ENCODE measurements around the gene FAM53A. TPM values are rescaled to one million over a fixed set of nuclear protein-coding genes. Genes with fewer than 3 reads are reported as not detected.
"Not testable (repeated sequence)": the region's sequence is repeated elsewhere in the genome, so short reads cannot be mapped to it uniquely, and the experiment has no call there.

FAM53A gene
- total and polyA plus RNA-seq, 2 of the 13 experiments (the other 11 are each of a cell fraction or from before 2014, with no cell fraction given), result 0.48 to 1.1 TPM

GRCh38 chr4:1703867-1704266 lies 19.8 kb upstream of the FAM53A start (continued):
- TF ChIP-seq MYPOP (CRISPR knock-in tag; IDR thresholded peaks at IDR 0.05), result no peak

- H3K9ac ChIP-seq (ENCODE audit: insufficient read depth, low read depth, low read length); H4K20me1 ChIP-seq (ENCODE audit: insufficient read depth, low read length); POLR2A ChIA-PET; FAIRE-seq; H3K4me3 ChIP-seq (replicated peaks in 1 of 3; ENCODE audit: insufficient read depth in 1 of 3, low read depth in 2 of 3, low read length in 3 of 3); CTCF ChIA-PET (ENCODE audit: low intra/inter-chr PET ratio, low total read pairs); H3K4me2 ChIP-seq (ENCODE audit: low read depth, low read length); ATAC-seq; H3K27ac ChIP-seq (ENCODE audit: extremely low read length, insufficient read depth, low read length); H3K27me3 ChIP-seq (ENCODE audit: control insufficient read depth in 1 of 2, insufficient read depth in 2 of 2, low read length in 2 of 2); H2AFZ ChIP-seq (ENCODE audit: low read length); H3K9me3 ChIP-seq (ENCODE audit: low read length); in situ Hi-C loops (cut with HindIII; ENCODE audit: extremely low pct_ligation_motif_present, low pct_unique_long_range_greater_than_20kb); intact Hi-C loops (cut with micrococcal nuclease; ENCODE audit: unreplicated experiment); DNase-seq (ENCODE audit: low spot score); BruUV-seq (replicated peaks): not testable (repeated sequence)
- WGBS (ENCODE audit: low lambda C conversion rate), result 96% methylated on average over 8 of the region's 8 CpGs
- Histone ChIP-seq H3K4me1 (ENCODE audit: insufficient read depth, low read length) (0 out of 2 replicates have a peak, but pooled peaks cover 11% of the 10 kb centered on the region), H3K36me3 (replicated peaks in 1 of 2; ENCODE audit: control insufficient read depth in 1 of 2, insufficient read depth in 2 of 2, low read length in 2 of 2) (peaks cover 28 to 65% of the 10 kb centered on the region in 2 experiments), H3K79me2 (ENCODE audit: insufficient read depth, low read length) (peaks cover 47% of the 10 kb centered on the region)
Observed at GRCh38 chr4:1701671-1702070, 17.6 kb upstream of the FAM53A start.

GRCh38 chr4:1695913-1696312 lies 11.8 kb upstream of the FAM53A start:
- no peak overlapping the region for H3K9ac ChIP-seq (ENCODE audit: insufficient read depth, low read depth, low read length)
- peaks cover 2% of the 10 kb centered on the region for H3K79me2 ChIP-seq (ENCODE audit: insufficient read depth, low read length)
- no peaks in the 10 kb centered on the region for H3K27me3 ChIP-seq (ENCODE audit: control insufficient read depth in 1 of 2, insufficient read depth in 2 of 2, low read length in 2 of 2)
- no peak overlapping the region for H2AFZ ChIP-seq (ENCODE audit: low read length)
- no TSS peak for BruUV-seq (replicated peaks)
- H3K9me3 ChIP-seq (ENCODE audit: low read length), result no peaks in the 10 kb centered on the region
- H3K4me1 ChIP-seq (ENCODE audit: insufficient read depth, low read length), result no peaks in the 10 kb centered on the region
- H4K20me1 ChIP-seq (ENCODE audit: insufficient read depth, low read length), result peaks cover 2% of the 10 kb centered on the region; the same call in 1 of the 2 replicates
- in situ Hi-C loops (cut with HindIII; ENCODE audit: extremely low pct_ligation_motif_present, low pct_unique_long_range_greater_than_20kb) (no loop called here), intact Hi-C loops (cut with micrococcal nuclease; ENCODE audit: unreplicated experiment) (no loop called here)
- H3K36me3 ChIP-seq (replicated peaks in 1 of 2; ENCODE audit: control insufficient read depth in 1 of 2, insufficient read depth in 2 of 2, low read length in 2 of 2), result peaks cover 31 to 74% of the 10 kb centered on the region in 2 experiments
- ChIA-PET POLR2A (interaction anchor here (1.0 kb wide), 1 partner anchor 13 kb away, joined by 3 read pairs; no protein-coding TSS in a partner anchor), CTCF (ENCODE audit: low intra/inter-chr PET ratio, low total read pairs) (interaction anchor here (1.9 kb wide), 1 partner anchor 30 kb away, joined by 6 read pairs; no protein-coding TSS in a partner anchor)
- no peak for ATAC-seq
- no peak overlapping the region for H3K4me2 ChIP-seq (ENCODE audit: low read depth, low read length)
- H3K4me3 ChIP-seq (replicated peaks in 1 of 3; ENCODE audit: insufficient read depth in 1 of 3, low read depth in 2 of 3, low read length in 3 of 3), result no peak overlapping the region
- no peak overlapping the region for H3K27ac ChIP-seq (ENCODE audit: extremely low read length, insufficient read depth, low read length)
- no peak for DNase-seq (ENCODE audit: low spot score)
- WGBS (ENCODE audit: low lambda C conversion rate), result 96% methylated on average over 5 of the region's 5 CpGs
- FAIRE-seq, result no peak
- TF ChIP-seq MED13 (CRISPR knock-in tag; IDR thresholded peaks at IDR 0.05), result no peak
- TF ChIP-seq MTERF4 (CRISPR knock-in tag; IDR thresholded peaks at IDR 0.05), result no peak
- no peak for TF ChIP-seq ZBTB38 (CRISPR knock-in tag; IDR thresholded peaks at IDR 0.05)
- no peak for TF ChIP-seq MBNL3 (CRISPR knock-in tag; conservative IDR thresholded peaks at IDR 0.05)
- no peak for TF ChIP-seq STAT5B (CRISPR knock-in tag; IDR thresholded peaks at IDR 0.05)
- no peak for TF ChIP-seq MAZ (IDR thresholded peaks at IDR 0.05; ENCODE audit: borderline replicate concordance, low read depth, low read length)
- no peak for TF ChIP-seq MAZ (CRISPR knock-in tag; IDR thresholded peaks at IDR 0.05; ENCODE audit: low read depth)
- no peak for TF ChIP-seq SRY (CRISPR knock-in tag; IDR thresholded peaks at IDR 0.05)
- TF ChIP-seq PRDM15 (CRISPR knock-in tag; IDR thresholded peaks at IDR 0.05), result no peak
- TF ChIP-seq ZNF441 (CRISPR knock-in tag; IDR thresholded peaks at IDR 0.05; ENCODE audit: borderline replicate concordance), result no peak
- TF ChIP-seq GATAD1 (CRISPR knock-in tag; IDR thresholded peaks at IDR 0.05), result no peak

Data from HepG2 (cell line).